ENCODE data around the gene STK31. TPM values are rescaled to one million over a fixed set of nuclear protein-coding genes. Genes with fewer than 3 reads are reported as not detected.

The STK31 gene
- total and polyA plus RNA-seq, 10 of the 15 experiments (the other 5 are each of a cell fraction or from before 2014, with no cell fraction given) = 0.08 to 0.49 (median 0.17) TPM; not detected in 1

DNA sequence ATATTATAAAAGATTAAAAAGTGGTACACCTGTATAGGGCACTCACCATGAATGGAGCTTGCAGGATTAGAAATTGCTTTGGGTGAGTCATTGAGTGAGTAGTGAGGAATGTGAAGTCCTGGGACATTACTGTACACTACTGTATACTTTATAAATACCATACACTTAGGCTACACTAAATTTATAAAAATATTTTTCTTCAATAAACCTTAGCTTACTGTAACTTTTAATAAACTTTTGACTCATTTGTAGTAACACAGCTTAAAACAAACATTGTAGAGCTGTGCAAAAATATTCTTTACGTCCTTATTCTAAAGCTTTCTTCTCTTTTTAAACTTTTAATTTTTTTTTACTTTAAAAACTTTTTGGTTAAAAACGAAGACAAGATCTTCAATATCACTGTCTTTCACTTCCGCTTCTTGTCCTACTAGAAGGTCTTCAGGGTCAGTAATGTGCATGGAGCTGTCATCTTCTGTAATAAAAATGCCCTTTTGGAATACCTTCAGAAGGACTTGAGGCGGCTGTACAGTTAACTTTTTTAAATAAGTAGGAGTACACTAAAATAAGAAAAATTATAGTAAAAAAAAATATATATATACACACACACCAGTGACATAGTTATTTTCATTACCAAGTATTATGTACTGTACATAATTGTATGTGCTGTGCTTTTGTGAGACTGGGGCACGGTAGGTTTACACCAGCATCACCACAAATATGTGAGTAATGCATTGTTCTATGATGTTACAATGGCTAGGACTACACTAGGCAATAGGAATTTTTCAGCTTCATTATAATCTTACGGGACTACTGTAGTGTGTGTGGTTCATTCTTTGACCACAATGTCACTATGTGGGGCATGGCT lies 3.5 kb downstream of the STK31 start:
- no TSS peak for BruUV-seq (replicated peaks)
- in situ Hi-C loops (cut with MboI) = no loop called here
- H3K4me1 ChIP-seq (ENCODE audit: control insufficient read depth, insufficient read depth, low read length) = no peaks in the 10 kb centered on the region
- no peak overlapping the region for H2AFZ ChIP-seq (ENCODE audit: control insufficient read depth, low read depth, low read length)
- intact Hi-C loops (cut with micrococcal nuclease; ENCODE audit: unreplicated experiment) = loop anchor here (5.0 kb wide), 1 partner anchor 441 kb away; no protein-coding TSS in a partner anchor
- ChIA-PET RAD21 (ENCODE audit: unreplicated experiment) (interaction anchor here (0.5 to 7.4 kb wide), 9 partner anchors 11 to 875 kb away, joined by 3 to 129 read pairs (median 4); no protein-coding TSS in a partner anchor), CTCF (interaction anchor here (0.6 to 13.5 kb wide), 15 partner anchors 8 to 668 kb away, joined by 3 to 264 read pairs (median 4); no protein-coding TSS in a partner anchor), SMC1A (ENCODE audit: uncharacterized antibody, unreplicated experiment) (interaction anchor here (0.7 to 8.1 kb wide), 10 partner anchors 10 to 576 kb away, joined by 3 to 170 read pairs (median 5); no protein-coding TSS in a partner anchor), POLR2A (interaction anchor here (0.6 kb wide), 2 partner anchors 14 to 154 kb away, joined by 5 to 7 read pairs; no protein-coding TSS in a partner anchor)
- FAIRE-seq = no peak
- H4K20me1 ChIP-seq (ENCODE audit: control insufficient read depth, insufficient read depth) = no peaks in the 10 kb centered on the region
- ATAC-seq = peak; percentile 27; the same call in 1 of the 3 replicates
- H3K9ac ChIP-seq (ENCODE audit: control insufficient read depth, insufficient read depth, low read length) = no peak overlapping the region
- no peaks in the 10 kb centered on the region for H3K36me3 ChIP-seq (ENCODE audit: control insufficient read depth in 2 of 2, insufficient read depth in 2 of 2, low read length in 1 of 2)
- no peak overlapping the region for H3K27ac ChIP-seq (ENCODE audit: control insufficient read depth, insufficient read depth)
- H3K79me2 ChIP-seq (ENCODE audit: control insufficient read depth, insufficient read depth, low read length) = no peaks in the 10 kb centered on the region
- no peak overlapping the region for H3K4me3 ChIP-seq
- H3K9me3 ChIP-seq (replicated peaks; ENCODE audit: control insufficient read depth, insufficient read depth, low read length) = no peaks in the 10 kb centered on the region
- 63% methylated on average over 6 of the region's 6 CpGs for WGBS (ENCODE audit: insufficient coverage, insufficient replicate concordance, low lambda C conversion rate, missing lambda C conversion rate)
- TF ChIP-seq RFX5 (IDR thresholded peaks at IDR 0.05; ENCODE audit: low read depth, low read length) (no peak), GATAD2B (conservative IDR thresholded peaks at IDR 0.05; ENCODE audit: low read depth) (no peak), TCF7 (IDR thresholded peaks at IDR 0.05; ENCODE audit: borderline replicate concordance) (no peak), KAT2A (conservative IDR thresholded peaks at IDR 0.05; ENCODE audit: control insufficient read depth, low read depth, low read length) (no peak), RAD21 (IDR thresholded peaks at IDR 0.05; ENCODE audit: insufficient read depth, low read depth, low read length) (no peak), NR2C2 (IDR thresholded peaks at IDR 0.05; ENCODE audit: borderline replicate concordance, control insufficient read depth, insufficient read length, low read depth) (no peak)
- TF ChIP-seq, protein P1, sequence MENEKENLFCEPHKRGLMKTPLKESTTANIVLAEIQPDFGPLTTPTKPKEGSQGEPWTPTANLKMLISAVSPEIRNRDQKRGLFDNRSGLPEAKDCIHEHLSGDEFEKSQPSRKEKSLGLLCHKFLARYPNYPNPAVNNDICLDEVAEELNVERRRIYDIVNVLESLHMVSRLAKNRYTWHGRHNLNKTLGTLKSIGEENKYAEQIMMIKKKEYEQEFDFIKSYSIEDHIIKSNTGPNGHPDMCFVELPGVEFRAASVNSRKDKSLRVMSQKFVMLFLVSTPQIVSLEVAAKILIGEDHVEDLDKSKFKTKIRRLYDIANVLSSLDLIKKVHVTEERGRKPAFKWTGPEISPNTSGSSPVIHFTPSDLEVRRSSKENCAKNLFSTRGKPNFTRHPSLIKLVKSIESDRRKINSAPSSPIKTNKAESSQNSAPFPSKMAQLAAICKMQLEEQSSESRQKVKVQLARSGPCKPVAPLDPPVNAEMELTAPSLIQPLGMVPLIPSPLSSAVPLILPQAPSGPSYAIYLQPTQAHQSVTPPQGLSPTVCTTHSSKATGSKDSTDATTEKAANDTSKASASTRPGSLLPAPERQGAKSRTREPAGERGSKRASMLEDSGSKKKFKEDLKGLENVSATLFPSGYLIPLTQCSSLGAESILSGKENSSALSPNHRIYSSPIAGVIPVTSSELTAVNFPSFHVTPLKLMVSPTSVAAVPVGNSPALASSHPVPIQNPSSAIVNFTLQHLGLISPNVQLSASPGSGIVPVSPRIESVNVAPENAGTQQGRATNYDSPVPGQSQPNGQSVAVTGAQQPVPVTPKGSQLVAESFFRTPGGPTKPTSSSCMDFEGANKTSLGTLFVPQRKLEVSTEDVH (IDR thresholded peaks at IDR 0.05; ENCODE audit: low read depth, partially characterized antibody) = no peak
- no peak for DNase-seq (ENCODE audit: low read depth, low spot score)
- H3K27me3 ChIP-seq (replicated peaks in 1 of 2; ENCODE audit: control insufficient read depth in 2 of 2, insufficient read depth in 2 of 2, low read length in 1 of 2) = no peaks in the 10 kb centered on the region
- H3K4me2 ChIP-seq (ENCODE audit: control insufficient read depth, insufficient read depth) = no peak overlapping the region

Measured in GM12878 (cell line).